MM.1S (cell line): ENCODE data around the gene MRI1.

ENCODE experiments used
- EZH2 ChIP-seq: fragments of 300-600 bp; sonication (generic); optimal IDR thresholded peaks from 2 replicates; pipeline ENCODE3; 2017; ENCODE audit warnings: low read depth, mild to moderate bottlenecking, antibody characterized with exemption, low read length, mixed read lengths
- EZH2phosphoT487 ChIP-seq: fragments of 300-600 bp; sonication (generic); IDR thresholded peaks from 2 replicates; pipeline ENCODE4 v1.6.1; 2018; ENCODE audit warnings: antibody characterized with exemption, low read length
- TF ChIP-seq, protein P1 (sequence below): fragments of 300-600 bp; sonication (generic); IDR thresholded peaks from 2 replicates; pipeline ENCODE4 v1.5.1; 2016; ENCODE audit warnings: antibody characterized with exemption, low read length, mixed read lengths

DNA sequence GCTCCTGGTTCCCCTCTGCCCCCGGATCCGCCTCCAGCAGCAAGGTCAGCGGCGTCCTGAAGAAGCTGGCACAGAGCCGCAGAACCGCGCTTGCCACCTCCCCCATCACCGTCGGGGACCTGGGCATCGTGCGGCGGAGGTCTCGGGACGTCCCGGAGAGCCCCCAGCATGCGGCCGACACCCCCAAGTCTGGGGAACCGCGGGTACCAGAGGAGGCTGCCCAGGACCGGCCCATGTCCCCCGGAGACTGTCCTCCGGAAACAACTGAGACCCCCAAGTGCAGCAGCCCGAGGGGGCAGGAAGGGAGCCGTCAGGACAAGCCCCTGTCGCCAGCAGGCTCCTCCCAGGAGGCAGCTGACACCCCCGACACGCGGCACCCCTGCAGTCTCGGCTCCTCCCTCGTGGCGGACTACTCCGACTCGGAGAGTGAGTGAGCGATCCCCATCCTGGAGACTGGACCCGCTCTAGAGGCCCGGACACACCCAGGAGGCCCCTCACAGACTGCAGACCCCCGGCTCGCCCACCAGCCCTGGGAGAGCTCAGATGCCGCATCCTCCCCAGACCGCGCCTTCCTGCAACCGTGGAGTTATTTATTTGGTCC is 1.6 kb upstream of the MRI1 start:
- no peak for TF ChIP-seq EZH2
- TF ChIP-seq, protein P1, sequence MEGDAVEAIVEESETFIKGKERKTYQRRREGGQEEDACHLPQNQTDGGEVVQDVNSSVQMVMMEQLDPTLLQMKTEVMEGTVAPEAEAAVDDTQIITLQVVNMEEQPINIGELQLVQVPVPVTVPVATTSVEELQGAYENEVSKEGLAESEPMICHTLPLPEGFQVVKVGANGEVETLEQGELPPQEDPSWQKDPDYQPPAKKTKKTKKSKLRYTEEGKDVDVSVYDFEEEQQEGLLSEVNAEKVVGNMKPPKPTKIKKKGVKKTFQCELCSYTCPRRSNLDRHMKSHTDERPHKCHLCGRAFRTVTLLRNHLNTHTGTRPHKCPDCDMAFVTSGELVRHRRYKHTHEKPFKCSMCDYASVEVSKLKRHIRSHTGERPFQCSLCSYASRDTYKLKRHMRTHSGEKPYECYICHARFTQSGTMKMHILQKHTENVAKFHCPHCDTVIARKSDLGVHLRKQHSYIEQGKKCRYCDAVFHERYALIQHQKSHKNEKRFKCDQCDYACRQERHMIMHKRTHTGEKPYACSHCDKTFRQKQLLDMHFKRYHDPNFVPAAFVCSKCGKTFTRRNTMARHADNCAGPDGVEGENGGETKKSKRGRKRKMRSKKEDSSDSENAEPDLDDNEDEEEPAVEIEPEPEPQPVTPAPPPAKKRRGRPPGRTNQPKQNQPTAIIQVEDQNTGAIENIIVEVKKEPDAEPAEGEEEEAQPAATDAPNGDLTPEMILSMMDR: no peak
- TF ChIP-seq EZH2phosphoT487: no peak
